IPS-NIHi7 (cell line): ENCODE measurements around the gene NOL7.

ENCODE experiments used
- DNase-seq: peaks from one replicate; pipeline ENCODE4 v3.0.0; 2012; ENCODE audit warnings: mixed read lengths; ENCODE audit errors: extremely low spot score

Gene NOL7

DNA sequence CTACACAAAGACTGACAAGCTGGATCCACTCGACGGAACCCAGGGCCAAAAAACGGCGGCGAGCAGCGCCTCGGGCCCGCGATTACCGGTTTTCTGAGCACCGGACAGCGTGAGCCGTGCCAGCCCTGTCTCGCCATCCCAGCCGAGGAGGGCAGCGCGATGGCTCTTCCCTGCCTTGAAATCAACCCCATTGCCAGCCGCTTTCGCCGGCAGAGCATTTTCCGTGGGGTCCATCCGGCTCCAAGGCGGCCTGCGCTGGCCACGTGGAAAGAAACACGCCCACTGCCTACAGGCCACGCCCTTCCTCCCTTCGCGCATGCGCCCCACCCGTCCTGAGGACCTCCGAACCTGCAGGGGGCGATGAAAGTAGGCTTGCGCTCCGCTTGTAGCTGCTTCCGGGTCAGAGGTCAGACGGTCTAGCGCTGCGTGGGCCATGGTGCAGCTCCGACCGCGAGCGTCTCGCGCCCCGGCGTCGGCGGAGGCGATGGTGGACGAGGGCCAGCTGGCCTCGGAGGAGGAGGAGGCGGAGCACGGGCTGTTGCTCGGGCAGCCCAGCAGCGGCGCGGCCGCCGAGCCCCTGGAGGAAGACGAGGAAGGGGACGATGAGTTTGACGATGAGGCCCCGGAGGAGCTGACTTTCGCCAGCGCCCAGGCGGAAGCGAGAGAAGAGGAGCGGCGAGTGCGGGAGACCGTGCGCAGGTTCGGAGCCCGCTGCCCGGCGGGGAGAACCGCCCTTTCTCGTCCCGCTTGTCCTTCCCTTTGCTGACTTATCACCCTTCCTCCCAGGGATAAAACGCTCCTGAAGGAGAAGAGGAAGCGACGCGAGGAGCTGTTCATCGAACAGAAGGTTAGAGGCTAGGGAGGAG is at the start of gene NOL7:
NOL7 (plus strand) TSS at position 410 of the 866 bp plus-strand sequence; CDS start at position 434, 24 bp downstream.
- DNase-seq = peak; percentile 97

DNA sequence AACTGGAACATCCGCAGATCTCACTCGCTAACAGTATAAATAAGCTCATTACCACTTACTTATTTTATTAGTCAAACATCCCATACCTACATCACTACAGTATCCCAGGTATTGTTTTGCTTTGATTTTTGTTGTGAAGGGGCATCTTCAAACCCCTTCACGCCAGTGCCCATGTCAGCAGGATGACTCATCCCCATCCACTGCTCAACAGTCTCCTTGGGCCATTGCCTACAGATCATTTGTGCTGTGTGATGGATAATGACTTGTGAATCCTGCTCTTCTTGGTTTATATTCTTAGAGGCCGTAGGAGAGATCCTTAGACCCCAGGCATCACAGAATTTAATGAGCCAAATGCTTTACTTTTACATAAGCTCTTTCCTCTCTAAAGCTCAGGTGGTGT is 49.2 kb upstream of the NOL7 start:
- no peak for DNase-seq

DNA sequence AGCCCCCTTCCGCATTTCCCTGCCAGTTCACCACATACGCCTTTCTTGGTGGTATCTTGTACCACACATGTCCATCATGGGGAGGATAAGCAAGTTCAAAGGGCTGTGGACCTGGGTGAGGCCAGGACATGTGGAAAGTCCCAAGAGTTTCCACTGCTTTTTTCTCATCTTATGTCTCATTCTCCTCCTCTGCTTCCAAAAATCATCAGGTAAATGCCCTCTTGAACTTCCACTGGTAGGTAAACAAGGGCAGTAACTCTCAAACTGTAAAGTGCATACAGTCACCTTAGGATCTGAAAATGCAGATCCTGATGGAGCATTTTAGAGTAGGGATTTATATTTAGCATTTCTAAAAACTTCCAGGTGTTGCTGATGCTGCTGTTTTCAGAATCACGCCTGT is 48.6 kb upstream of the NOL7 start:
- no peak for DNase-seq

DNA sequence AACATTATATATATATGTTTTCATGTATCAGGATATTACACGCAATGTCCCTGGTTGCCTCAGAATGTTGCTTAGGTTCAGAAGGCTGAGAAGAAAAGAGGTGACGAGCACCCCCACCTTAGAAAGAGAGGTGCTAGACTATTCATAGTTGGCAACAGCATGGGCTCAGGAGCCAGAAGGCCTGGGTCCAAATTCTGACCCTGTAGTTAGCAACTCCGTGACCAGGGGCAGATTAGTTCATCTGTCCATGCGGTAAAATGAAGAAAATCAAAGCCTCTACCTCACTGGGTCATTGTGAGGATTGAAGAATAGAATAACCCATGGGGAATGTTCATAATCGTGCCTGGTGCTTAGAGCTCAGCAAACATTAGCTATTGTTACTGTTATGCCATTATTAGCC is 46.2 kb upstream of the NOL7 start:
- DNase-seq = no peak

DNA sequence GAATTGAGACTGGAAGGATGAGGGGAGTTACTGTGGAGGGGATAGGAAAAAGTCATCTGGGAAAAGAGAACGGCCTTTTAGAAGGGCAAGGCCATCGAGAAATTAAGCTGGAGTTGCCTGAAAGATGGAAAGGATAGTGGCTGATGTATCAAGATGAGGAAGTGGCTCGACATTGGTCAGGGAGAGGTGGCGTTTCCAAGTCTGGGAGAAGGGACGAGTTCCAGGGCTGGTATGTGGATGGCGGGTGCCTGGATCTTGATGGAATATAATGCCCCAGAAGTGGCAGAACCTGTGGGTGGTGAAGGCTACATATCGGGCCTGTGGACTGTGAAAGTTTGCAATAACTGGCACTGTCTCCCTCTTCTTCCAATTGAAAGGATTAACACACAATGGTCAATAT is 42.9 kb upstream of the NOL7 start:
- no peak for DNase-seq

DNA sequence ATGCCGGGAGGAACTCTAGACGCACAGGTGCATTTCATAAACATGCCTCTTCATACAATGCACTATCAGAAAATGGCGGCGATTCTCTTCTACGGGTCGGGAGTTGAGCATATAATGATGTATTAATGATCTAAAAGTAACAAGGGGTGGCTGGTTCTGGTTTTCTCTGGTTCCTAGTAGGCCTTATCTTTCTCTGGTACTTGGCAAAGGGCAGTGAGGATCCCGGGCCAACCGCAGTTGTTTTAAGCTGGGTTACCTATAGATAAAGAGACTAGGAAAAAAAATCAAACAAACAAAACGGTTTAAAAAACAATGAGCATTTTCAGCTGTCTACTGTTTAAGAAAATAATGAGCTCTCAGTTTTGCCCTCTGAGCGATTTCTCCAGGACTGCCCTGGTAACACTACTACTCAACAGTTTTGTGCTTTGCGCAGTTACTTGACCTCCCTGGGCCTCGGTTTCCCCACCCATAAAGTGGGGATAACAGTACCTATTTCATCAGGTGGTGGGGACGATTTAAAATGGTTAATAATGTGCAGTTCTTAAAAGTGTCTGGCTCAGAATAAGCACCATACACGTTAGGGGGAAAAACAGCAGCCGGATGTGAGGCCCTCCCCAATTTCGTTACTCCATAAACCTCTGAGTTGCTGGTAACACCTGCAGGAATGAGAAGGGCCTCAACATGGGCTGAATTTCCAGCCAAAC is 42.0 kb upstream of the NOL7 start:
- no peak for DNase-seq

DNA sequence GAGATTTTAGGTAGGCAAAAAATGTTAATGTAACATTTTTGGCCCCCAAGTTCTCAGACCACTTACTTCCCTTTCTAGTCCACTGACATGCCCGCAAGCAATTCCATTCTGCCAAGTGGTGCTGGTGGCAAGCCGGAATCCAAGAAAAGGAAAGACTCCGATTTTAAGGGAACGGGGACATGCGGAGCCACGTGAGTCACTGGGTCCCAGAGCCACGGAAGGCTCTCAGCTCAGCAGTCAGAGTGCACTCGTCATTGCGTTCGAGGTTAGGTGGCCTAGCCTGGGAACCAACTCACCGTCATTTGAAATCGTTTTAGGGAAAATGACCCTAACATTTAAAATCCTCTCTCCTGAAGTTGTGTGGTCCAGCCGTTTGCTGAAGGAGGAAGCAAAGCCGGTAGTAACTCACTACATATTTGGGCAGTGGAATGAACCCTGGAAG is 41.4 kb upstream of the NOL7 start:
- DNase-seq = peak; percentile 31

DNA sequence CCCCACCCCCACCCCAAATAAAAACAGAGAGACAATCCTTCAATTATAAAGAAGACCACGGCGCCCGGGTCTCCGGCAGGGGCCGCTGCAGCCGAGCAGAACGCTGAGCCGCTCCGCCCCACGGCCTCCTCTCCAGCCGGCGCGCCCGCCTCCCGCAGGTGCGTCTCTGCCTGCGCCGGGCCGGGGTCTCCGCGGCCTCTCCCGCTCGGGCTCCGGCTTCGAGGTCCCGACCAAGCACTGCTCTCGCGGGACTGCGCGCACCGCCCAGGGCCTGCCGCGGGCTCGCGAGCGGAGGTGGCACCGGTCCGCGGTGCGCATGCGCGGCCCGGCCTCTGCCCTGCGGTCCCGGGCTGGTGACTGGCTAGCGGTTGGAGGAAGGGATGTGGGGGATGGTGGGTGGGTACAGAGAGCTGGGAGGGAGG is 41.0 kb upstream of the NOL7 start:
- peak; percentile 97 for DNase-seq

DNA sequence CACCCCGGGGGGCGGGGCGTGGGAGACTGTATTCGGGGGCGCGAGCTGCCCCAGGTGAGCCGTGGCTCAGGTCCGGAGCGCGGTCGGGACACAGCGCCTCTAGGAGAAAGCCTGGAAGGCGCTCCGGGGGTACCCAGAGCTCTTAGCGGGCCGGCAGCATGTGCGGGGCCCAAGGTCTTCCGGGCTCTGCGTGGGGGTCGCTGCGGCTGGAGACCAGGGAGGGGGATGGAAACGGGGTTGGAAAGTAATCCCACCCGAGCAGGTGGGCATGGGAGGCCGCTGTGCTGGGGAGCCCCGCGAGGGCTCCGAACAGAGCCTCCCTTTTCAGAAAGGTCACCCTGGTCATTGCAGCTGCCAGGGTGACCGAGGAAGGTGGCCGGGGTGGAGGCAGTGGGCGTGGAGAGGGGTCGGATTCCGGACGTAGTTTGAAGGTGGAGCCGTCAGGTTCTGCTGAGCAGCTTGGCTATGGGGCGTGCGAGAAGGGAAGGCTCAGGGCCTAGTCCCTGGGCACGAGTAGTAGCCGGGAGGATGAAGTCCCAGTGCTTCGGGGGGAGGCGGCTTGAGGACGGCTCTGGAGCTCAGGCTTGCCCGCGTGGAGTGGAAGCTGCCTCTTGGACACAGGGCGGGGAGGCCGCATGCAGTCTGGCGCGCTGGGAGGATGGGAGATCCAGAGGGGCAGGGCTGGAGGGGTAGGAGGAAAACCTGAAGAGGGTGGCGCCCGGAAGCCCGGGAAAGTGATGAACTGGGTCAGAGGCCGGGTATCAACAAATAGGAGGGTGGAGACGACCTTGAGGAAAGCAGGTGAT is 40.4 kb upstream of the NOL7 start, which contains the start of gene SIRT5:
SIRT5 (plus strand) TSS at position 31 of the 806 bp plus-strand sequence. CDS start 9,510 bp downstream, outside the sequence.
- peak; percentile 81 for DNase-seq

DNA sequence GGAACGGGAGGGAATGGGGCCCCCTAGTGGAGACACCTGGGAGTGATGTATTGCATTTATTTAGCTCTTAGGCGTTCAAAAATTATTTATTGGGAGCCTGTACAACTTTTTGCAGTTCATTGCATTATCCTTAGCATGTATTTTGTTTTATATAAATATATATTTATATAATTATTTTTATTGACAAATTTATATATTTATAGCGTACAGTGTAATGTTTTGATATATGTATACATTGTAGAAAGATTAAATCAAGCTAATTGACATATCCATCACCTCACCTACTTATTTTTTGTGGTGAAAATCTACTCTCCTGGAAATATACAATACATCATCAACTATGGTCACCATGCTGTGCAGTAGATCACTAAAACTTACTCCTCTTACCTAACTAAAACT is 39.8 kb upstream of the NOL7 start:
- no peak for DNase-seq

DNA sequence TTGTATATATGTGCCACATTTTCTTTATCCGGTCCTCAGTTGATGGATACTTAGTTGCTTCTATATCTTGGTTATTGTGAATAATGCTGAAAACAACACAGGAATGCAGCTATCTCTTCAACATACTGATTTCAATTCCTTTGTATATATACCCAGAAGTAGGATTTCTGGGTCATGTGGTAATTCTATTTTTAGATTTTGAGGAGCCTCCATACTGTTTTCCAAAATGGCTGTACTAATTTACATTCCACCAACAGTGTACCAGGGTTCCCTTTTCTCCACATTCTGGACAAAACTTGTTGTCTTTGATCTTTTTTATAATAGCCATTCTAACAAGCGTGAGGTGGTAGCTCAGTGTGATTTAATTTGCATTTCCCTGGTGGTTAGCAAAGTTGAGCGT is 39.1 kb upstream of the NOL7 start:
- DNase-seq = no peak

DNA sequence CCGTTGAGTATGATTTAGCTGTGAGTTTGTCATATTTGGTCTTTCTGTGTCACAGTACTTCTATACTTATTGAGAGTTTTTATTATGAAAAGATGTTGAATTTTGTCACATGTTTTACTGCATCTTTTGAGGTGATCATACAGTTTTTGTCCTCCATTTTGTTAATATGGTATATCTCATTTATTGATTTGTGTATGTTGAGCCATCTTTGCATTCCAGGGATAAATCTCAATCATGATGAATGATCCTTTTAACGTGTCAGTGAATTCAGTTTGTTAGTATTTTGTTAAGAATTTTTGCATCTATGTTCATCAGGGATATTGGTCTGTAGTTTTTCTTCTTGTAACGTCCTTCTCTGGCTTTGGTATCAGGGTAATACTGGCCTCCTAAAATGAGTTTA is 37.2 kb upstream of the NOL7 start:
- no peak for DNase-seq

DNA sequence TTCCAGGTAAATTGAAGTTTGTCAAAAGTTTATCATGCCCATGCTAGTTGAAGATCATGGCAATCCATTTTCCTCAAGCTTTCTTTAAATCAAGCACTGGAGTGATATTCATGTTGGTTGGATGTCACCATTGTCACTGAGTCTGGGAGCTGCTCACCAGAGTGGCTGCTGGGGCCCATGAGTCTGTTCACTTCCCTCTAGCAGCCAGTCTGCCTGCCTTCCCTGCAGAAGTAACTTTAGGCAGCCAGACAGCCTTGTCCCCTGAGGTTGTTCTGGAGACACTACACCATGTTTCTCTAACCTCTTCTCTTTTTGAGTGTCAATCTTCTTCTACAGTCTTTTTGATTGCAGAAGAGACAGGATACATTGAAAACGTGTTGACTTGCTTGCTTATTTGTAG is 35.2 kb upstream of the NOL7 start:
- DNase-seq = no peak

DNA sequence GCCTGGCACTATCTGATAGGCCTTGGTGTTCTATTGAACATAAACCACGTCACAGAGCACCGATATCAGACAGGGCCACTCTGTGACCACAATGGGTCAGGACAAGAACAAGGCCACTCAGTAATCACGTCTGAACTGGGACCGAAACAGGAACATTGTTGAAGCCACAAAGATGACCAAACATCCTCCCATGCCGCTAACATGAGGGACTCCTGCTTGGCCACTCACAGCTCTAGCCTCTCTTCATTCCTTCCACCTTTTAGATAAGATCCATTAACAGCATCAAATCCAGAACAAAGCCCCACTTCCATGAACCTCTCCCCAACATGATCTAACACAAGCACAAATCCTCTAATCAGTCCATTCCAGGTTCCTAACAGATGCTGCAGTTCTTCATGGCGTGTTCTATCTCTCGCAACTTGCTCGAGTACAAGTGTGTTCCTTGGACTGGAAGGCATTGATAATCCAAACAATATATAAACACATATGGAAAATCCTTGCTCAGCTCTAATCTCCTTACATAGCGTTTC is 33.4 kb upstream of the NOL7 start:
- DNase-seq = no peak

DNA sequence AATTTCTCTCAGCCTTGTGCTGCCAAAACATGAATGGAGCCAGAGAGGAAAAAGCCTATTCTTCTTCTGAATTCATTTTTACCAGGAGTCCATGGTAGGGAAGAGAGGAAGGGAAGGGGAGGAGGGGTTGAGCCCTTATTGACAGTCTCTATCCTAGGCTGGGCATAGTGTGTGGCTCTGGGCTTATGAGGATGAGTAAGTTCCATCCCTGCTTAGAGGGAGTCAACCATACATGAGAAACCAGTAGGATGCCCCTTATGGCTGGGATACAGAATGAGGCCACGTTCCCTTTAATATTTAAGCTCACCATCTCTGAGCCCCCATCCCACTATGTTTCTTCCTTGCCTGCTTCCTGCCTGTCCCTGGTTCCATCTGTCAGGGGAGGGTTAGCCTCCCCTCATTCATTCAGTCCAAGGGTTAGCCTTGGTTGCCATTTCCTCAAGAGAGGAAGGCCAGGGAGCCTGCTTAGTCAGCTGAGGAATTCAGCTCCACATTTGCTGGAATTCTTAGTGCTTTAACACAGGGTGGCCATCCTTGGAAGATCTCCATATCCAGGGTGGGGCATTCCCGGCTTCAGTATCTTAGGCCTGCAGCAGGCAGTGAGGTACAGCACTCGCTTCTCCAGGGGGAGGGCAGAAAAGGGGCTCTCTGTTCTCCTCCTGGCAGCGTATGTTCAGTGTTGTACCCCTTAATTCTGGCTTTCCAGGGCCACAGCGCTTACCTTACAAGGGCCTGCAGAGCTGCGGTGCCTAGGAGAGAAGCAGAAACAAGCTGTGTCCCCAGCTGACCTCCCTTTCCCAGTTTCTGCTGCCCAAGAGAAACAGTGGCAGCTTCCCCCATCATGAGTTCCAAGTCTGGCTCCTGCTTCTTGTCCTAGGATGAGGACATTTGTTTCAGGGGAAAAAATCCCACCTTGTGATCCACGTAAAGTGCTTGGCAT is 28.3 kb upstream of the NOL7 start:
- no peak for DNase-seq

DNA sequence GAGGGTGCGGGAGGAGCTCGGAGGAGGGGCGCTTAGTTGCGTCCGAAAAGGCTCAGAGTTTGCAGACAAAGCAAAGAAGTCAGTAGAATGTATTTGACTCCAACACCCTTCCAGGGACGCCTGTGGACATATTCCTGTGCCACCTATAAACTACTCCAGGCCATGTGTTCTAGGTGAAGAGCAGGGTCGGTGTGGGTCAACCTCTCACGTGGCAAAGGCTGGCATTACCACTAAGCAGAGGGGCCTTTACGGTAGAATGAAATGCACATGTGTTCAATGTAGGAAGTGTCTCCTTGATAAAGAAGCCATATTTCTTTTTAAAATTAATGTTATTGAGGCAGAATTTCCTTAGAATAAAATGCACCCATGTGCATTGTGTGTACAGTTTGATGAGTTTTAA is 25.3 kb upstream of the NOL7 start:
- DNase-seq = no peak

DNA sequence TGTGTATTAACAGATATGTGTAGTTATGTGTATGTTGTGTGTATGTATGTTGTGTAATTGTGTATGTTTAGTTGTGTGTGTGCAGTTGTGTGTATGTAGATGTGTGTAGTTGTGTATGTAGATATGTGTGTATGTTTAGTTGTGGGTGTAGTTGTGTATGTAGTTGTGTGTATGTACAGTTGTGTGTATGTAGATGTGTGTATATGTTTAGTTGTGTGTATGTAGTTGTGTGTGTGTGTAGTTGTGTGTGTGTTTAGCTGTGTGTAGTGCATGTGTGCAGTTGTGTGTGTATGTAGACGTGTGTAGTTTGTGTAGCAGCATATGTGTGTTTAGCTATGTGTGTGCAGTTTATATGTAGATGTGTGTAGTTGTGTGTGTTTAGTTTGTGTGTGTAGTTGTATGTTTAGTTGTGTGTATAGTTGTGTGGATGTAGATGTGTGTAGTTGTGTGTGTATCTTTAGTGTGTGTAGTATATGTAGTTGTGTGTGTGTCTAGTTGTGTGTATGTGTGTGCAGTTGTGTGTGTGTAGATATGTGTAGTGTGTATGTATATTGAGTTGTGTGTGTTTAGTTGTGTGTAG is 24.5 kb upstream of the NOL7 start:
- DNase-seq = no peak

DNA sequence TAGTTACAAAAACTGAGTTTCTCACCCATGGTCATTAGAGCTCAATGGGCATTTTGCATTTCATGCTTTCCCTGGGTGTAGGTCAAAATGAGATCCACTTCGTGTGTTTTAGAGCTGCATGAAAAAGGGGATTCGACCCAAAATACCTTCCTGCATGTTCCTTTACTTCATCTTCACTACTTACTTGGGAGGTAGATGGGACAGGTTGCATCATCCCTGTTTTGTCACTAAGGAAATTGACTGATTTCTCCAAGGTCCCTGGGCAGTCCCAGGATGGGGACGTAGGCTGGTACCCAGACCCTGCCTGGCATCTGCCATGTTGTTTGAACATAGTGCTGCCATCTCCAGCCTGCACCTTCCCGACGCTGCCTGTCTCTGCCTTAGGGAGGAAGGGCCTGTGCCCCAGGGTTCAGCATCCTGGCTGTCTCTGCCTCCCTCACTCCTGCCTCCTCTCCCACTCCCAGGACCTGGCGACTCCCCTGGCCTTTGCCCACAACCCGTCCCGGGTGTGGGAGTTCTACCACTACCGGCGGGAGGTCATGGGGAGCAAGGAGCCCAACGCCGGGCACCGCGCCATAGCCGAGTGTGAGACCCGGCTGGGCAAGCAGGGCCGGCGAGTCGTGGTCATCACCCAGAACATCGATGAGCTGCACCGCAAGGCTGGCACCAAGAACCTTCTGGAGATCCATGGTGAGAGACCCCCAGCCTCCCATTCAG is 23.8 kb upstream of the NOL7 start:
- no peak for DNase-seq

DNA sequence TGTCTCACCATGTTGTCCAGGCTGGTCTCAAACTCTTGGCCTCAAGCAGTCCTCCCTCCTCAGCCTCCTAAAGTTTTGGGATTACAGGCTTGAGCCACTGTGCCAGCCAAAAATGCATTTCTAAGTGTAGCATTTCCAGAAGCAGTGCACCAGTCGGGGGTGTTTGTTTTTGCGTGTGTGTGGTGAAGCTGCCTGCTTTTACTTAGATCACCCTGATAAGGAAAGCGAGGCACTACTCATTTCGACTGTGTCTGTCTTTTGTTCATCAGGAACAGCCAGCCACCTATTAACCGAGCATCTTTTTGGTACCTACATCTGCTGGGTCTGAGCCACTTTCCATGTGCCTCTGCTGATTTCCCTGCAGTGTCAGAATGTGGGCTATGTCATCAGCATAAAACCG is 22.0 kb upstream of the NOL7 start:
- no peak for DNase-seq

DNA sequence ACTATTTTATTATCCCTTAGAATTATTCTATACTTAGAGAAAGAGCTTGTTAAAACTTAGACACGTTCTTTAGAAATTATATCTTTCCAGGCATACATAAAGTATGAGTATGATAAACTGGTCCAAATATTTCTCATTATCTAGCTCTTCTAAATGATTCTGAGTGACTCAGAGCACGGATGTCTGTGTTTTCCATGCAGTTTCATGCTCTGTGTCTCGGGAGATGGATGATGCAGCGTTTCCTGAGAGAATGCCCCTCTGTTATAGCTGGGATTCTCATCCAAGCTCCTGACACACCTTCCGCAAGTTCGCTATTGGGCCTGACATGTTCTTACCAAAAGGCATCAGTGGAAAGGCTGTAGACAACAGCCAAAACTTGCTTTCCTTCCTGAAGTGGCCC is 21.4 kb upstream of the NOL7 start:
- no peak for DNase-seq
